D341Med (cell line): ENCODE data around the gene MINDY2.

Source experiments
- DNase-seq: peaks from one replicate; pipeline ENCODE4 v3.0.0; 2012; ENCODE audit warnings: low spot score

The MINDY2 gene

GRCh38 chr15:58770857-58771620 is at the start of gene MINDY2:
MINDY2 (plus strand) TSS chr15:58771302; CDS start chr15:58771396, 94 bp downstream.
- DNase-seq = peak; percentile 96

GRCh38 chr15:58724466-58724865 is 46.6 kb upstream of the MINDY2 start:
- DNase-seq = peak; percentile 22

GRCh38 chr15:58726867-58727266 is 44.2 kb upstream of the MINDY2 start:
- DNase-seq = no peak

- DNase-seq = no peak
Measured at GRCh38 chr15:58731756-58732535, 39.2 kb upstream of the MINDY2 start.

GRCh38 chr15:58732625-58733363 is 38.3 kb upstream of the MINDY2 start:
- no peak for DNase-seq

GRCh38 chr15:58734859-58735258 is 36.2 kb upstream of the MINDY2 start:
- DNase-seq = no peak

GRCh38 chr15:58736018-58736643 is 35.0 kb upstream of the MINDY2 start:
- DNase-seq = peak; percentile 28

- DNase-seq = no peak
Measured at GRCh38 chr15:58737298-58737697, 33.8 kb upstream of the MINDY2 start.

GRCh38 chr15:58738046-58738707 is 32.9 kb upstream of the MINDY2 start:
- no peak for DNase-seq

GRCh38 chr15:58740436-58740835 is 30.7 kb upstream of the MINDY2 start:
- DNase-seq = no peak

GRCh38 chr15:58741032-58741431 is 30.1 kb upstream of the MINDY2 start:
- DNase-seq = no peak

- DNase-seq = no peak
Measured at GRCh38 chr15:58742022-58742813, 28.9 kb upstream of the MINDY2 start.

- DNase-seq = no peak
Measured at GRCh38 chr15:58742819-58743502, 28.1 kb upstream of the MINDY2 start.

- DNase-seq = no peak
Measured at GRCh38 chr15:58746174-58746573, 24.9 kb upstream of the MINDY2 start.

- no peak for DNase-seq
Measured at GRCh38 chr15:58748040-58748851, 22.9 kb upstream of the MINDY2 start.

- peak; percentile 76 for DNase-seq
Measured at GRCh38 chr15:58748852-58749531, 22.1 kb upstream of the MINDY2 start.

- DNase-seq = peak; percentile 100
Measured at GRCh38 chr15:58749532-58750337, 21.4 kb upstream of the MINDY2 start, which contains the start of gene ADAM10. ADAM10 (minus strand) TSS chr15:58749707; CDS start chr15:58749534, 173 bp downstream.

- DNase-seq = no peak
Measured at GRCh38 chr15:58752716-58753115, 18.4 kb upstream of the MINDY2 start.
